Suprapubic skin (tissue), 4 donors: ENCODE measurements around the gene IGFBP7. TPM values are rescaled to one million over a fixed set of nuclear protein-coding genes. Genes with fewer than 3 reads are reported as not detected.

Experiments used
- DNase-seq, 2 donors: peaks; one replicate each; pipeline ENCODE4 v3.0.0-alpha.2; 2019; ENCODE audit warnings: low spot score in 2 of 2
- H3K27ac ChIP-seq: fragments of 200-600 bp; sonication (generic); one replicate; pipeline ENCODE4 v1.5.1; 2019
- H3K27me3 ChIP-seq: fragments of 200-600 bp; sonication (generic); one replicate; pipeline ENCODE4 v1.5.1; 2019
- H3K36me3 ChIP-seq: fragments of 200-600 bp; sonication (generic); one replicate; pipeline ENCODE4 v1.5.1; 2019
- H3K4me1 ChIP-seq: fragments of 200-600 bp; sonication (generic); one replicate; pipeline ENCODE4 v1.5.1; 2019
- H3K4me3 ChIP-seq: fragments of 200-600 bp; sonication (generic); one replicate; pipeline ENCODE4 v1.5.1; 2019; ENCODE audit warnings: mild to moderate bottlenecking
- H3K9me3 ChIP-seq: fragments of 200-600 bp; sonication (generic); one replicate; pipeline ENCODE4 v1.5.1; 2019
- EP300 ChIP-seq: sonication (generic); formaldehyde crosslinking; IDR thresholded peaks from one replicate; pipeline ENCODE4 v1.6.1; 2017; ENCODE audit warnings: antibody characterized with exemption
- POLR2A ChIP-seq, 2 donors: fragments of 450-650 bp; IDR thresholded peaks; one replicate each; pipeline ENCODE4 v1.6.1; 2017; ENCODE audit warnings: antibody characterized with exemption in 2 of 2, mild to moderate bottlenecking in 2 of 2, moderate library complexity in 2 of 2
- POLR2AphosphoS5 ChIP-seq, 3 donors: sonication (generic); formaldehyde crosslinking; IDR thresholded peaks; one replicate each; pipeline ENCODE4 v1.6.1; 2017; ENCODE audit warnings: antibody characterized with exemption in 3 of 3
- WGBS: methylation state at CpG from one replicate; pipeline ENCODE4 v1.1.5; 2018; 5-methylcytosine and 5-hydroxymethylcytosine counted together
- total RNA-seq, 4 donors: library from RNA; depleted of rRNA; stranded (reverse); fragments of >200 nt; gene quantifications; one replicate each; pipeline ENCODE4 v1.1.0, GENCODE V29; 2016
- TF ChIP-seq, protein P1 (sequence below), 2 donors: fragments of 200-600 bp in 1 of 2; fragments of 450-650 bp in 1 of 2; sonication (generic) in 1 of 2; IDR thresholded peaks; one replicate each; pipeline ENCODE4 v1.5.1; 2016 to 2019; ENCODE audit warnings: antibody characterized with exemption in 2 of 2, mild to moderate bottlenecking in 1 of 2, moderate library complexity in 1 of 2

Gene IGFBP7
- total RNA-seq, 4 donors from 2014 or later = 85.3 to 152 (median 125) TPM

DNA sequence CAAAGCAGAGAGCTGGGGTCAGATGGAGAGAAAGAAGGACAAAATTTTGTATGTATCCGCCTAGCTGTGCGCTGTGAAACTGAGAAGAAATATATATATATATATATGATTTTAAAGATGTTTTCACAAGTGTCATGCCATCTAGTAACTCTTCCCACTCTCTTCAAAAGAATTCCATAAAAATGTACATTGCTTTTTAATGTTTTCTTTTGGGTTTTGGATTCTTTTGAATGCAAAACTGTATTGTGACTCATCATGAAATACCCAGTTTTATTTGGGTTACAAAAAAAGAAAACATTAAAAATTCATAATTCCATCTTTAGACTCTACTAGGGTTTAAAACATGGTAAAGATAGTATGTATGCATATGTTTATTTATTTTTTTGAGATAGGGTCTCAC, 34.3 kb upstream of the IGFBP7 start:
- Histone ChIP-seq H3K27me3 (no peaks in the 10 kb centered on the region), H3K9me3 (no peaks in the 10 kb centered on the region), H3K27ac (no peak overlapping the region), H3K36me3 (no peaks in the 10 kb centered on the region), H3K4me3 (no peak overlapping the region), H3K4me1 (no peaks in the 10 kb centered on the region)
- 96% methylated on average over 2 of the region's 2 CpGs for WGBS
- TF ChIP-seq, protein P1, sequence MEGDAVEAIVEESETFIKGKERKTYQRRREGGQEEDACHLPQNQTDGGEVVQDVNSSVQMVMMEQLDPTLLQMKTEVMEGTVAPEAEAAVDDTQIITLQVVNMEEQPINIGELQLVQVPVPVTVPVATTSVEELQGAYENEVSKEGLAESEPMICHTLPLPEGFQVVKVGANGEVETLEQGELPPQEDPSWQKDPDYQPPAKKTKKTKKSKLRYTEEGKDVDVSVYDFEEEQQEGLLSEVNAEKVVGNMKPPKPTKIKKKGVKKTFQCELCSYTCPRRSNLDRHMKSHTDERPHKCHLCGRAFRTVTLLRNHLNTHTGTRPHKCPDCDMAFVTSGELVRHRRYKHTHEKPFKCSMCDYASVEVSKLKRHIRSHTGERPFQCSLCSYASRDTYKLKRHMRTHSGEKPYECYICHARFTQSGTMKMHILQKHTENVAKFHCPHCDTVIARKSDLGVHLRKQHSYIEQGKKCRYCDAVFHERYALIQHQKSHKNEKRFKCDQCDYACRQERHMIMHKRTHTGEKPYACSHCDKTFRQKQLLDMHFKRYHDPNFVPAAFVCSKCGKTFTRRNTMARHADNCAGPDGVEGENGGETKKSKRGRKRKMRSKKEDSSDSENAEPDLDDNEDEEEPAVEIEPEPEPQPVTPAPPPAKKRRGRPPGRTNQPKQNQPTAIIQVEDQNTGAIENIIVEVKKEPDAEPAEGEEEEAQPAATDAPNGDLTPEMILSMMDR (IDR thresholded peaks at IDR 0.05) = no peak
- TF ChIP-seq EP300 (no peak), POLR2AphosphoS5 (IDR thresholded peaks at IDR 0.05) (no peak), POLR2A (IDR thresholded peaks at IDR 0.05) (no peak)
- no peak for DNase-seq

DNA sequence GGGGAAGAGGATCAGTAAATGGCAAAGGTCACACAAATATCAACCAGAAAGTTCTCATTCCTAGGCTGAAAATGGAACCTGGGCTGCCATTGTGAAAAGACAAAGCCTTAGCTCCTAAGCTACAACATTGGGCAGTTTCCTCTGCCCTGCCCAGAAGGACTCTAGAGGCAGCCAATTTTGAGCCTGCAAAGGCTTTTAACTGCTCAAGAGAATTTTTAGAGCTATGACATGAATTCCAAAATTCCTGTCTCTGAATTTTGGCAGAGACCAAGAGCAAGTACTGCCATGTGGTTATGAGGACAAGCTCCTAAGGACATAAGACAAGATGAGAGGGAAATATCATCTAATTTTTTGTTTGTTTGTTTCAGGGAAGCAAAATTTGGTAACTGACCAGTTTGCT, 29.6 kb upstream of the IGFBP7 start:
- H3K9me3 ChIP-seq = no peaks in the 10 kb centered on the region
- H3K4me1 ChIP-seq = no peaks in the 10 kb centered on the region
- no peak overlapping the region for H3K27ac ChIP-seq
- no peaks in the 10 kb centered on the region for H3K36me3 ChIP-seq
- DNase-seq = no peak
- no peaks in the 10 kb centered on the region for H3K27me3 ChIP-seq
- TF ChIP-seq POLR2AphosphoS5 (IDR thresholded peaks at IDR 0.05) (no peak), EP300 (no peak), POLR2A (IDR thresholded peaks at IDR 0.05) (no peak)
- TF ChIP-seq, protein P1 (IDR thresholded peaks at IDR 0.05) = no peak
- no peak overlapping the region for H3K4me3 ChIP-seq

DNA sequence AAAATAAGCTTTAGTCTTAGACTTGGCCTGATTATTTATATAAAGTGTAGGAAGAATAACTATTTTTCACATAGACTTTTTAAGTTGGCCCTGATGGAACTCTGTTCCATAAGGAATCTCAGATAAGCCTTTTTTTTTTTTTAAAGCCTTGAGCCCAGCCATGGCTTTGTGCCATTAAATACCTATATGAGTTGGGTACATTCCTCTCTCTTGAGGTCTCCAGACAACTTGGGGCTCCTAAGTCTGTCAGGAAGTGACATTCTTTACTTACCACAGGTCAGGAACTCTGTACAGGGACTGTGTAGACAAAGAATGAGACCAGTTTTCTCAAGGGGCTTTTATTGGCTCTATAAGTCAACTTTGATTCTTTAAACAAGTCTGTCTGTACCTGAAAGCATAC, 27.1 kb upstream of the IGFBP7 start:
- no peaks in the 10 kb centered on the region for H3K4me1 ChIP-seq
- no peaks in the 10 kb centered on the region for H3K9me3 ChIP-seq
- H3K4me3 ChIP-seq = no peak overlapping the region
- no peak overlapping the region for H3K27ac ChIP-seq
- no peaks in the 10 kb centered on the region for H3K36me3 ChIP-seq
- TF ChIP-seq POLR2A (IDR thresholded peaks at IDR 0.05) = no peak
- TF ChIP-seq, protein P1 (IDR thresholded peaks at IDR 0.05) = no peak
- no peak for TF ChIP-seq POLR2AphosphoS5 (IDR thresholded peaks at IDR 0.05)
- no peak for TF ChIP-seq EP300
- no peak for DNase-seq
- no peaks in the 10 kb centered on the region for H3K27me3 ChIP-seq

DNA sequence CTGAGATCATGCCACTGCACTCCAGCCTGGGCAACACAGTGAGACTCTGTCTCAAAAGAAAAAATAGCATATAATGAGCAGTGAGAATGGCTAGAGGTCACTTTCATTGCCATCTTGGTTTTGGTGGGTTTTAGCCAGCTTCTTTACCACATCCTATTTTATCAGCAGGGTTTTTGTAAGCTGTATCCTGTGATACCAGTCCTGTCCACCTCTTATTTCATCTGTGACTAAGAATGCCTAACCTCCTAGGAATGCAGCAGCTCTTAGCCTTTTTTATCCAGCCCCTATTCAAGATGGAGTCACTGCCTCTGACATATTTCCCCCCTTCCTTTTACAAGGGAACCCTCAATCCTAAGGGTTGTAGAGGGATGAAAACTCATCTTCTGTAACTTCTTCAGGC, 26.1 kb upstream of the IGFBP7 start:
- no peak for DNase-seq
- Histone ChIP-seq H3K27ac (no peak overlapping the region), H3K9me3 (no peaks in the 10 kb centered on the region)

DNA sequence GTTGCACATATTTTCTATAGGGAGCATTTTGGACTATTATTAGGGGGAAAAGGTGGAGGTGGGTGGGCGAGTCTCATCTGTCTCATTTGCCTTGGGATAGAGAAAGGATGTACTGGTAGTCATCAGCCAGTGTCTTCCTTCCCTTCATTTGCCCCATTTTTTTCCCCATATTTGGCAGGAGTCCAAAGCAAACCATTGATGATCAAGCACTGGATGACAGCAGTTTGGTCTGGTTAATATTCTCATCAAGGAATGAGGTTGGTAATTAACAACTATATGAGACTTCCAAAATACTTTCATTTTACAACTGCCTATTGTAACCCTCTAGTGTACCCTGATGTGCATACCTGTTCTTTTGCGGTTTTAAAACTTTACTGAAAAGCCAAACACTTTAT, 22.6 kb upstream of the IGFBP7 start:
- Histone ChIP-seq H3K4me1 (no peaks in the 10 kb centered on the region), H3K36me3 (no peaks in the 10 kb centered on the region), H3K27me3 (no peaks in the 10 kb centered on the region), H3K9me3 (no peaks in the 10 kb centered on the region), H3K4me3 (no peak overlapping the region), H3K27ac (no peak overlapping the region)
- 68% methylated on average over 2 of the region's 2 CpGs for WGBS
- no peak for DNase-seq
- TF ChIP-seq POLR2AphosphoS5 (IDR thresholded peaks at IDR 0.05) = no peak
- no peak for TF ChIP-seq POLR2A (IDR thresholded peaks at IDR 0.05)
- TF ChIP-seq, protein P1 (IDR thresholded peaks at IDR 0.05) = no peak

More for the DNA sequence above, 26.1 kb upstream of the IGFBP7 start:
- Histone ChIP-seq H3K4me3 (no peak overlapping the region), H3K36me3 (no peaks in the 10 kb centered on the region), H3K4me1 (no peaks in the 10 kb centered on the region), H3K27me3 (no peaks in the 10 kb centered on the region)
- TF ChIP-seq POLR2AphosphoS5 (IDR thresholded peaks at IDR 0.05) = no peak
- no peak for TF ChIP-seq EP300
- TF ChIP-seq POLR2A (IDR thresholded peaks at IDR 0.05) = no peak
- TF ChIP-seq, protein P1 (IDR thresholded peaks at IDR 0.05) = no peak
